Neural progenitor cell (in vitro differentiated cells): ENCODE data around the gene CNP. TPM values are rescaled to one million over a fixed set of nuclear protein-coding genes. Genes with fewer than 3 reads are reported as not detected.
A peak's percentile ranks its signal among the peaks of the same experiment; 100 is the strongest.

Experiments used
- DNase-seq: peaks from one replicate; pipeline ENCODE4 v3.0.0-alpha.2; 2016; ENCODE audit warnings: low spot score
- H2AFZ ChIP-seq: fragments of 200-600 bp; sonication (generic); replicated peaks from 2 replicates; pipeline ENCODE4 v1.6.1; 2016; ENCODE audit warnings: antibody characterized with exemption
- H3F3A ChIP-seq: fragments of 200-600 bp; sonication (generic); 2 replicates; pipeline ENCODE4 v1.6.1; 2016; ENCODE audit warnings: antibody characterized with exemption, low read depth
- H3K27ac ChIP-seq: fragments of 200-600 bp; sonication (generic); 2 replicates; pipeline ENCODE4 v1.5.1; 2016; ENCODE audit warnings: mild to moderate bottlenecking
- H3K27me3 ChIP-seq: fragments of 200-600 bp; sonication (generic); 2 replicates; pipeline ENCODE4 v1.6.1; 2016; ENCODE audit warnings: mild to moderate bottlenecking, moderate library complexity
- H3K36me3 ChIP-seq: fragments of 200-600 bp; sonication (generic); 2 replicates; pipeline ENCODE4 v1.5.1; 2016
- H3K4me1 ChIP-seq: fragments of 200-600 bp; sonication (generic); 2 replicates; pipeline ENCODE4 v1.6.1; 2016; ENCODE audit warnings: mixed run types
- H3K4me2 ChIP-seq: fragments of 200-600 bp; sonication (generic); 2 replicates; pipeline ENCODE4 v1.6.1; 2016
- H3K4me3 ChIP-seq: fragments of 200-600 bp; sonication (generic); 2 replicates; pipeline ENCODE4 v1.5.1; 2016
- H3K79me2 ChIP-seq: fragments of 200-600 bp; sonication (generic); 2 replicates; pipeline ENCODE4 v1.6.1; 2016; ENCODE audit warnings: low read depth
- H3K9ac ChIP-seq: fragments of 200-600 bp; sonication (generic); 2 replicates; pipeline ENCODE4 v1.6.1; 2016
- H3K9me3 ChIP-seq: fragments of 200-600 bp; sonication (generic); 2 replicates; pipeline ENCODE4 v1.5.1; 2016; ENCODE audit warnings: low read depth
- H4K20me1 ChIP-seq: fragments of 200-600 bp; sonication (generic); 2 replicates; pipeline ENCODE4 v1.6.1; 2016; ENCODE audit warnings: low read depth
- H3K27ac Mint-ChIP-seq: 3 replicates; pipeline ENCODE4 v1.8.0; 2021; ENCODE audit warnings: mixed read lengths
- H3K27me3 Mint-ChIP-seq: 2 replicates; pipeline ENCODE4 v1.8.0; 2022; ENCODE audit warnings: low read depth, mild to moderate bottlenecking, inconsistent platforms, moderate library complexity, mixed read lengths; ENCODE audit not compliant: insufficient read depth
- H3K36me3 Mint-ChIP-seq: 3 replicates; pipeline ENCODE4 v1.8.0; 2021; ENCODE audit warnings: mixed read lengths
- H3K4me1 Mint-ChIP-seq: 3 replicates; pipeline ENCODE4 v1.8.0; 2021; ENCODE audit warnings: mixed read lengths
- H3K4me3 Mint-ChIP-seq: 3 replicates; pipeline ENCODE4 v1.8.0; 2021; ENCODE audit warnings: mild to moderate bottlenecking, moderate library complexity, mixed read lengths
- H3K9me3 Mint-ChIP-seq: 3 replicates; pipeline ENCODE4 v1.8.0; 2020; ENCODE audit warnings: mixed read lengths
- CTCF ChIP-seq: fragments of 200-600 bp; sonication (generic); IDR thresholded peaks from 2 replicates; pipeline ENCODE4 v1.5.1; 2017; ENCODE audit warnings: antibody characterized with exemption, mild to moderate bottlenecking
- EZH2 ChIP-seq: fragments of 200-600 bp; sonication (generic); IDR thresholded peaks from 2 replicates; pipeline ENCODE4 v1.6.1; 2017; ENCODE audit warnings: antibody characterized with exemption, mild to moderate bottlenecking, moderate library complexity
- EZH2phosphoT487 ChIP-seq: fragments of 200-600 bp; sonication (generic); IDR thresholded peaks from 2 replicates; pipeline ENCODE4 v1.6.1; 2017; ENCODE audit warnings: antibody characterized with exemption
- total RNA-seq: library from RNA; depleted of rRNA; stranded (reverse); fragments of >200 nt; gene quantifications from 2 replicates; pipeline ENCODE4 v1.2.3, GENCODE V29; 2015; ENCODE audit warnings: low replicate concordance

CNP gene
- total RNA-seq, 1 donor from 2014 or later, result 38.6 TPM

- DNase-seq, result peak; percentile 79
- peak overlapping the region; percentile 53 for H3K27ac Mint-ChIP-seq
- Histone ChIP-seq H3K27me3 (no peaks in the 10 kb centered on the region), H3K9ac (peak overlapping the region; percentile 48), H3K9me3 (no peaks in the 10 kb centered on the region), H3K79me2 (peaks cover 42% of the 10 kb centered on the region), H3K27ac (no peak overlapping the region), H2AFZ (peak overlapping the region; percentile 53), H4K20me1 (peaks cover 13% of the 10 kb centered on the region), H3K4me3 (peak overlapping the region; percentile 100), H3K4me2 (peak overlapping the region; percentile 91), H3F3A (peaks cover 36% of the 10 kb centered on the region), H3K36me3 (no peaks in the 10 kb centered on the region), H3K4me1 (peaks cover 13% of the 10 kb centered on the region)
- peak overlapping the region; percentile 87 for H3K4me3 Mint-ChIP-seq
- peaks cover 10% of the 10 kb centered on the region for H3K27me3 Mint-ChIP-seq
- H3K9me3 Mint-ChIP-seq, result no peaks in the 10 kb centered on the region
- H3K4me1 Mint-ChIP-seq, result peaks cover 28% of the 10 kb centered on the region
- peaks cover 11% of the 10 kb centered on the region for H3K36me3 Mint-ChIP-seq
- TF ChIP-seq EZH2 (no peak), EZH2phosphoT487 (no peak), CTCF (no peak)
Measured at GRCh38 chr17:41965694-41966462, 717 bp upstream of the CNP start.

GRCh38 chr17:41967141-41967920 lies 736 bp downstream of the CNP start:
- TF ChIP-seq EZH2phosphoT487 (no peak), CTCF (no peak), EZH2 (no peak)
- Mint-ChIP-seq H3K4me1 (peaks cover 28% of the 10 kb centered on the region), H3K4me3 (peak overlapping the region; percentile 84), H3K36me3 (peaks cover 16% of the 10 kb centered on the region), H3K27ac (no peak overlapping the region), H3K9me3 (no peaks in the 10 kb centered on the region), H3K27me3 (peaks cover 10% of the 10 kb centered on the region)
- Histone ChIP-seq H3K4me1 (peaks cover 13% of the 10 kb centered on the region), H3K9ac (peak overlapping the region; percentile 96), H4K20me1 (peaks cover 26% of the 10 kb centered on the region), H3K27ac (peak overlapping the region; percentile 39), H3K4me2 (peak overlapping the region; percentile 91), H3F3A (peaks cover 36% of the 10 kb centered on the region), H3K9me3 (no peaks in the 10 kb centered on the region), H3K79me2 (peaks cover 47% of the 10 kb centered on the region), H2AFZ (peak overlapping the region; percentile 53), H3K4me3 (peak overlapping the region; percentile 100), H3K36me3 (no peaks in the 10 kb centered on the region), H3K27me3 (no peaks in the 10 kb centered on the region)
- DNase-seq, result no peak

- H3K4me3 Mint-ChIP-seq, result peak overlapping the region; percentile 84
- peak overlapping the region; percentile 20 for H3K27ac ChIP-seq
- peak overlapping the region; percentile 91 for H3K4me2 ChIP-seq
- H3K9me3 Mint-ChIP-seq, result no peaks in the 10 kb centered on the region
- no peak overlapping the region for H3K9ac ChIP-seq
- no peaks in the 10 kb centered on the region for H3K9me3 ChIP-seq
- H4K20me1 ChIP-seq, result peaks cover 29% of the 10 kb centered on the region
- H3K27me3 Mint-ChIP-seq, result peaks cover 10% of the 10 kb centered on the region
- peaks cover 20% of the 10 kb centered on the region for H3K36me3 Mint-ChIP-seq
- TF ChIP-seq EZH2phosphoT487 (no peak), CTCF (no peak), EZH2 (no peak)
- H3K27ac Mint-ChIP-seq, result peak overlapping the region; percentile 66
- H3K4me3 ChIP-seq, result peak overlapping the region; percentile 100
- peaks cover 13% of the 10 kb centered on the region for H3K4me1 ChIP-seq
- H3K27me3 ChIP-seq, result no peaks in the 10 kb centered on the region
- H3K4me1 Mint-ChIP-seq, result peaks cover 23% of the 10 kb centered on the region
- H3K79me2 ChIP-seq, result peaks cover 47% of the 10 kb centered on the region
- DNase-seq, result peak; percentile 13
- no peaks in the 10 kb centered on the region for H3K36me3 ChIP-seq
- no peak overlapping the region for H2AFZ ChIP-seq
- peaks cover 36% of the 10 kb centered on the region for H3F3A ChIP-seq
Measured at GRCh38 chr17:41967921-41968578, 1.5 kb downstream of the CNP start.
